WTC11 (cell line): Measurements from ENCODE around the gene SPRTN. TPM values are rescaled to one million over a fixed set of nuclear protein-coding genes. Genes with fewer than 3 reads are reported as not detected.

Experiments
- ATAC-seq: fragments of 200-7000 bp; cut with Tn5 transposase; 2 replicates; pipeline ENCODE4 v1.10.0; 2021; ENCODE audit warnings: mild to moderate bottlenecking, moderate library complexity
- CTCF ChIA-PET: fragments of 300-600 bp; sonication (Branson Sonifier 250); formaldehyde crosslinking; loops from one replicate; lab custom pipeline; 2021; ENCODE audit warnings: antibody characterized with exemption; lab: Charles Lee
- POLR2A ChIA-PET: fragments of 350-600 bp; sonication (Branson Sonifier 250); formaldehyde crosslinking; loops from one replicate; lab custom pipeline; 2021; ENCODE audit warnings: antibody characterized with exemption; lab: Charles Lee
- DNase-seq: peaks from one replicate; pipeline ENCODE4 v3.0.0; 2021; ENCODE audit warnings: low spot score
- H3K27ac Mint-ChIP-seq: 2 replicates; pipeline ENCODE4 v1.8.0; 2021; ENCODE audit warnings: mixed read lengths
- H3K27me3 Mint-ChIP-seq: 2 replicates; pipeline ENCODE4 v1.8.0; 2021; ENCODE audit warnings: low read depth, mild to moderate bottlenecking, moderate library complexity, mixed read lengths
- H3K36me3 Mint-ChIP-seq: 2 replicates; pipeline ENCODE4 v1.8.0; 2021; ENCODE audit warnings: mixed read lengths
- H3K4me1 Mint-ChIP-seq: 2 replicates; pipeline ENCODE4 v1.8.0; 2022; ENCODE audit warnings: mixed read lengths
- H3K4me3 Mint-ChIP-seq: 2 replicates; pipeline ENCODE4 v1.8.0; 2021; ENCODE audit warnings: mild to moderate bottlenecking, moderate library complexity, mixed read lengths
- H3K9me3 Mint-ChIP-seq: 2 replicates; pipeline ENCODE4 v1.8.0; 2021; ENCODE audit warnings: mixed read lengths
- ATF6 ChIP-seq: sonication (generic); formaldehyde crosslinking; IDR thresholded peaks from 2 replicates; pipeline ENCODE4 v1.8.1; 2023; ENCODE audit warnings: mild to moderate bottlenecking, missing genetic modification reagents
- CBFB ChIP-seq: sonication (generic); formaldehyde crosslinking; IDR thresholded peaks from 2 replicates; pipeline ENCODE4 v1.8.1; 2022; ENCODE audit warnings: mild to moderate bottlenecking, low read depth, missing genetic modification reagents
- CDX4 ChIP-seq: fragments of 250-450 bp; sonication (Bioruptor Pico); IDR thresholded peaks from 2 replicates; pipeline ENCODE4 v1.9.0; 2021; ENCODE audit warnings: moderate library complexity, mild to moderate bottlenecking, inconsistent platforms, borderline replicate concordance
- E2F5 ChIP-seq: sonication (generic); formaldehyde crosslinking; IDR thresholded peaks from 2 replicates; pipeline ENCODE4 v1.8.1; 2022; ENCODE audit warnings: mild to moderate bottlenecking, moderate library complexity, missing genetic modification reagents
- FOXJ3 ChIP-seq: sonication (generic); formaldehyde crosslinking; IDR thresholded peaks from 2 replicates; pipeline ENCODE4 v1.9.0; 2021; ENCODE audit warnings: missing genetic modification reagents, mild to moderate bottlenecking, borderline replicate concordance
- FOXP1 ChIP-seq: sonication (generic); formaldehyde crosslinking; IDR thresholded peaks from 2 replicates; pipeline ENCODE4 v1.8.0; 2022; ENCODE audit warnings: missing genetic modification reagents, mild to moderate bottlenecking, moderate library complexity, borderline replicate concordance
- GRHL2 ChIP-seq: fragments of 250-450 bp; sonication (Bioruptor Pico); IDR thresholded peaks from 2 replicates; pipeline ENCODE4 v1.8.0; 2022; ENCODE audit warnings: mild to moderate bottlenecking, moderate library complexity; ENCODE audit not compliant: insufficient replicate concordance, severe bottlenecking
- GTF2I ChIP-seq: fragments of 250-450 bp; sonication (Bioruptor Pico); conservative IDR thresholded peaks from 2 replicates; pipeline ENCODE4 v1.4.0; 2021; ENCODE audit warnings: mild to moderate bottlenecking
- IRF1 ChIP-seq: sonication (generic); formaldehyde crosslinking; IDR thresholded peaks from 2 replicates; pipeline ENCODE4 v1.8.0; 2023; ENCODE audit warnings: missing genetic modification reagents
- JUN ChIP-seq: sonication (generic); formaldehyde crosslinking; IDR thresholded peaks from 2 replicates; pipeline ENCODE4 v1.8.0; 2023; ENCODE audit warnings: mild to moderate bottlenecking, missing genetic modification reagents
- MAX ChIP-seq: sonication (generic); formaldehyde crosslinking; IDR thresholded peaks from 2 replicates; pipeline ENCODE4 v1.8.0; 2022; ENCODE audit warnings: mild to moderate bottlenecking, missing genetic modification reagents
- NFE2L1 ChIP-seq: sonication (generic); formaldehyde crosslinking; IDR thresholded peaks from 2 replicates; pipeline ENCODE4 v1.8.1; 2023; ENCODE audit warnings: missing genetic modification reagents
- OVOL2 ChIP-seq: fragments of 250-450 bp; sonication (Bioruptor Pico); IDR thresholded peaks from 2 replicates; pipeline ENCODE4 v1.9.0; 2021; ENCODE audit warnings: mild to moderate bottlenecking, borderline replicate concordance
- PRDM15 ChIP-seq: sonication (generic); formaldehyde crosslinking; IDR thresholded peaks from 2 replicates; pipeline ENCODE4 v1.8.0; 2022; ENCODE audit warnings: missing genetic modification reagents
- RORB ChIP-seq: fragments of 250-450 bp; sonication (Bioruptor Pico); IDR thresholded peaks from 2 replicates; pipeline ENCODE4 v1.9.0; 2021; ENCODE audit warnings: mild to moderate bottlenecking
- SMAD3 ChIP-seq: sonication (generic); formaldehyde crosslinking; IDR thresholded peaks from 2 replicates; pipeline ENCODE4 v1.8.0; 2022; ENCODE audit warnings: missing genetic modification reagents, mild to moderate bottlenecking, borderline replicate concordance
- TP53 ChIP-seq: sonication (generic); formaldehyde crosslinking; IDR thresholded peaks from 2 replicates; pipeline ENCODE4 v1.8.1; 2023; ENCODE audit warnings: mild to moderate bottlenecking, missing genetic modification reagents
- ZNF232 ChIP-seq: sonication (generic); formaldehyde crosslinking; IDR thresholded peaks from 2 replicates; pipeline ENCODE4 v1.8.0; 2022; ENCODE audit warnings: mild to moderate bottlenecking, missing genetic modification reagents
- ZNF416 ChIP-seq: fragments of 250-450 bp; sonication (Bioruptor Pico); IDR thresholded peaks from 2 replicates; pipeline ENCODE4 v1.9.0; 2021; ENCODE audit warnings: mild to moderate bottlenecking, inconsistent platforms
- total RNA-seq: library from RNA; stranded (reverse); gene quantifications from 3 replicates; pipeline ENCODE4 v1.2.3, GENCODE V29; 2021

SPRTN gene
- total RNA-seq, 1 experiment from 2014 or later, result 14.6 TPM

GRCh38 chr1:231393668-231394067 is 55.6 kb downstream of the SPRTN start:
- no peaks in the 10 kb centered on the region for H3K9me3 Mint-ChIP-seq
- no peak for TF ChIP-seq JUN
- TF ChIP-seq E2F5 (CRISPR knock-in tag), result no peak
- TF ChIP-seq SMAD3 (CRISPR knock-in tag), result no peak
- TF ChIP-seq GTF2I (CRISPR knock-in tag), result no peak
- no peak for TF ChIP-seq PRDM15 (CRISPR knock-in tag)
- no peak for TF ChIP-seq NFE2L1 (CRISPR knock-in tag)
- TF ChIP-seq ZNF416 (CRISPR knock-in tag), result no peak
- TF ChIP-seq OVOL2 (CRISPR knock-in tag), result no peak
- TF ChIP-seq RORB (CRISPR knock-in tag), result no peak
- TF ChIP-seq FOXJ3 (CRISPR knock-in tag), result no peak
- no peak for TF ChIP-seq ZNF232 (CRISPR knock-in tag)
- no peak for TF ChIP-seq CDX4 (CRISPR knock-in tag)
- TF ChIP-seq IRF1 (CRISPR knock-in tag), result no peak
- TF ChIP-seq TP53 (CRISPR knock-in tag), result no peak
- TF ChIP-seq CBFB (CRISPR knock-in tag), result no peak
- no peak overlapping the region for H3K4me3 Mint-ChIP-seq
- ATAC-seq (no peak), DNase-seq (no peak)
- H3K36me3 Mint-ChIP-seq, result no peaks in the 10 kb centered on the region
- no peaks in the 10 kb centered on the region for H3K27me3 Mint-ChIP-seq
- POLR2A ChIA-PET, result no interaction called here
- peaks cover 18% of the 10 kb centered on the region for H3K4me1 Mint-ChIP-seq
- no peak overlapping the region for H3K27ac Mint-ChIP-seq
- CTCF ChIA-PET, result interaction anchor here (1.0 kb wide), 1 partner anchor 13 kb away, joined by 3 read pairs; no protein-coding TSS in a partner anchor

GRCh38 chr1:231395076-231395997 is 57.2 kb downstream of the SPRTN start:
- DNase-seq (no peak), ATAC-seq (no peak)
- ChIA-PET CTCF (no interaction called here), POLR2A (no interaction called here)
- TF ChIP-seq FOXP1 (CRISPR knock-in tag) (no peak), GRHL2 (no peak), MAX (no peak), ATF6 (no peak)
- no peaks in the 10 kb centered on the region for H3K9me3 Mint-ChIP-seq
- H3K36me3 Mint-ChIP-seq, result no peaks in the 10 kb centered on the region
- no peak overlapping the region for H3K27ac Mint-ChIP-seq
- H3K4me3 Mint-ChIP-seq, result no peak overlapping the region
- H3K4me1 Mint-ChIP-seq, result peaks cover 18% of the 10 kb centered on the region
- no peaks in the 10 kb centered on the region for H3K27me3 Mint-ChIP-seq
